Esophagus muscularis mucosa (tissue), 4 donors: Measurements from ENCODE around the gene COIL.

Source experiments
- EP300 ChIP-seq: sonication (generic); formaldehyde crosslinking; IDR thresholded peaks from one replicate; pipeline ENCODE4 v1.6.1; 2017; ENCODE audit warnings: antibody characterized with exemption
- POLR2A ChIP-seq: fragments of 450-650 bp; IDR thresholded peaks from one replicate; pipeline ENCODE4 v1.6.1; 2017; ENCODE audit warnings: antibody characterized with exemption, moderate library complexity, mild to moderate bottlenecking, low read depth
- POLR2AphosphoS5 ChIP-seq, 2 donors: sonication (generic); formaldehyde crosslinking; IDR thresholded peaks; one replicate each; pipeline ENCODE4 v1.6.1; 2017; ENCODE audit warnings: antibody characterized with exemption in 2 of 2
- TF ChIP-seq, protein P1 (sequence below), 3 experiments: fragments of 200-600 bp in 2 of 3; fragments of 450-650 bp in 1 of 3; sonication (generic) in 2 of 3; IDR thresholded peaks; one replicate each; pipeline ENCODE4 v1.5.1; 2017 to 2019; ENCODE audit warnings: antibody characterized with exemption in 3 of 3, mild to moderate bottlenecking in 2 of 3, moderate library complexity in 1 of 3

DNA sequence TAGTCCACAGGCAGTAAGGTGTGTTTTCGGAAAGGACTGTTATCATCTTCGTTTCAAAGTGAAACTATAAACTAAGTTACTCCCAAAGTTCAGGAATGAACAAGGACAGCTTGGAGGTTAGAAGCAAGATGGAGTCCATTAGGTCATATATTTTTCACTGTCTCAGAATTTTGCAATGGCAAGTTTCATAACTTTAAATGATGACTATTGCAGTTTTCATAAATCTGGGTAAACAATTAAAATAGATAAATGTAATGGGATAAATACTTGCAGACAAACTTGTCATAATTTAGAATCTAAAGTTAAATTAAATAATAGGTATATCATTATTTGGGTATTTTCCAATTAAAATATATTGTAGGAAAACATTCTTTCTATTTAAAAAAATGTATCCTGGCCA, 32.3 kb downstream of the COIL start:
- TF ChIP-seq, protein P1, sequence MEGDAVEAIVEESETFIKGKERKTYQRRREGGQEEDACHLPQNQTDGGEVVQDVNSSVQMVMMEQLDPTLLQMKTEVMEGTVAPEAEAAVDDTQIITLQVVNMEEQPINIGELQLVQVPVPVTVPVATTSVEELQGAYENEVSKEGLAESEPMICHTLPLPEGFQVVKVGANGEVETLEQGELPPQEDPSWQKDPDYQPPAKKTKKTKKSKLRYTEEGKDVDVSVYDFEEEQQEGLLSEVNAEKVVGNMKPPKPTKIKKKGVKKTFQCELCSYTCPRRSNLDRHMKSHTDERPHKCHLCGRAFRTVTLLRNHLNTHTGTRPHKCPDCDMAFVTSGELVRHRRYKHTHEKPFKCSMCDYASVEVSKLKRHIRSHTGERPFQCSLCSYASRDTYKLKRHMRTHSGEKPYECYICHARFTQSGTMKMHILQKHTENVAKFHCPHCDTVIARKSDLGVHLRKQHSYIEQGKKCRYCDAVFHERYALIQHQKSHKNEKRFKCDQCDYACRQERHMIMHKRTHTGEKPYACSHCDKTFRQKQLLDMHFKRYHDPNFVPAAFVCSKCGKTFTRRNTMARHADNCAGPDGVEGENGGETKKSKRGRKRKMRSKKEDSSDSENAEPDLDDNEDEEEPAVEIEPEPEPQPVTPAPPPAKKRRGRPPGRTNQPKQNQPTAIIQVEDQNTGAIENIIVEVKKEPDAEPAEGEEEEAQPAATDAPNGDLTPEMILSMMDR (IDR thresholded peaks at IDR 0.05) = no peak
- TF ChIP-seq POLR2AphosphoS5 (IDR thresholded peaks at IDR 0.05) (no peak), POLR2A (no peak), EP300 (no peak)
